ENCODE measurements around the gene METTL25. TPM values are rescaled to one million over a fixed set of nuclear protein-coding genes. Genes with fewer than 3 reads are reported as not detected.

Gene METTL25
- total RNA-seq, 4 donors from 2014 or later, result 11.4 to 24.7 (median 20.0) TPM

GRCh38 chr12:82515652-82516051 lies 157.3 kb downstream of the METTL25 start:
- TF ChIP-seq POLR2A (IDR thresholded peaks at IDR 0.05) (no peak), CTCF (IDR thresholded peaks at IDR 0.05) (no peak)
- H3K36me3 ChIP-seq, result no peaks in the 10 kb centered on the region
- DNase-seq, result no peak

GRCh38 chr12:82517027-82517426 lies 158.7 kb downstream of the METTL25 start:
- Histone ChIP-seq H3K27me3 (no peaks in the 10 kb centered on the region), H3K4me1 (no peaks in the 10 kb centered on the region), H3K4me3 (no peak overlapping the region), H3K9me3 (no peaks in the 10 kb centered on the region), H3K36me3 (no peaks in the 10 kb centered on the region), H3K27ac (no peak overlapping the region)
- peak in 3 of 6 experiments; percentile 23 to 29 (median 24) for TF ChIP-seq CTCF (IDR thresholded peaks at IDR 0.05)
- no peak for TF ChIP-seq POLR2A (IDR thresholded peaks at IDR 0.05)
- DNase-seq, result no peak

More at GRCh38 chr12:82515652-82516051, 157.3 kb downstream of the METTL25 start:
- no peaks in the 10 kb centered on the region for H3K27me3 ChIP-seq
- H3K4me3 ChIP-seq, result no peak overlapping the region
- no peaks in the 10 kb centered on the region for H3K9me3 ChIP-seq
- no peak overlapping the region for H3K27ac ChIP-seq
- no peaks in the 10 kb centered on the region for H3K4me1 ChIP-seq

GRCh38 chr12:82517808-82518207 lies 159.5 kb downstream of the METTL25 start:
- no peak overlapping the region for H3K27ac ChIP-seq
- no peaks in the 10 kb centered on the region for H3K4me1 ChIP-seq
- no peaks in the 10 kb centered on the region for H3K27me3 ChIP-seq
- DNase-seq, result no peak
- H3K9me3 ChIP-seq, result no peaks in the 10 kb centered on the region
- no peak overlapping the region for H3K4me3 ChIP-seq
- TF ChIP-seq POLR2A (IDR thresholded peaks at IDR 0.05) (no peak), CTCF (IDR thresholded peaks at IDR 0.05) (no peak)
- no peaks in the 10 kb centered on the region for H3K36me3 ChIP-seq

GRCh38 chr12:82519510-82519909 lies 161.2 kb downstream of the METTL25 start:
- TF ChIP-seq POLR2A (IDR thresholded peaks at IDR 0.05) (no peak), CTCF (IDR thresholded peaks at IDR 0.05) (no peak)
- Histone ChIP-seq H3K4me3 (no peak overlapping the region), H3K9me3 (no peaks in the 10 kb centered on the region), H3K36me3 (no peaks in the 10 kb centered on the region), H3K27me3 (no peaks in the 10 kb centered on the region), H3K27ac (no peak overlapping the region), H3K4me1 (no peaks in the 10 kb centered on the region)
- no peak for DNase-seq

- Histone ChIP-seq H3K4me1 (peaks cover 0 to 3% (median 0%) of the 10 kb centered on the region in 4 donors), H3K9me3 (no peaks in the 10 kb centered on the region), H3K36me3 (no peaks in the 10 kb centered on the region), H3K27me3 (no peaks in the 10 kb centered on the region), H3K4me3 (no peak overlapping the region), H3K27ac (no peak overlapping the region)
- no peak for DNase-seq
- no peak for TF ChIP-seq POLR2A (IDR thresholded peaks at IDR 0.05)
- TF ChIP-seq CTCF (IDR thresholded peaks at IDR 0.05), result no peak
These were observed 164.0 kb downstream of the METTL25 start for GRCh38 chr12:82522285-82522684.

GRCh38 chr12:82522762-82523161 lies 164.4 kb downstream of the METTL25 start:
- no peaks in the 10 kb centered on the region for H3K36me3 ChIP-seq
- H3K27me3 ChIP-seq, result no peaks in the 10 kb centered on the region
- H3K9me3 ChIP-seq, result no peaks in the 10 kb centered on the region
- H3K27ac ChIP-seq, result no peak overlapping the region
- TF ChIP-seq CTCF (IDR thresholded peaks at IDR 0.05) (no peak), POLR2A (IDR thresholded peaks at IDR 0.05) (no peak)
- no peak for DNase-seq
- H3K4me3 ChIP-seq, result no peak overlapping the region
- peaks cover 0 to 4% (median 0%) of the 10 kb centered on the region in 4 donors for H3K4me1 ChIP-seq
